DMS79 (cell line): Measurements from ENCODE around the gene TTC9B.
"Not testable (repeated sequence)": the region's sequence is repeated elsewhere in the genome, so short reads cannot be mapped to it uniquely, and the experiment has no call there.

ENCODE experiments used
- DNase-seq: peaks from one replicate; lab custom pipeline; 2025; lab: John Stamatoyannopoulos, UW

The TTC9B gene

DNA sequence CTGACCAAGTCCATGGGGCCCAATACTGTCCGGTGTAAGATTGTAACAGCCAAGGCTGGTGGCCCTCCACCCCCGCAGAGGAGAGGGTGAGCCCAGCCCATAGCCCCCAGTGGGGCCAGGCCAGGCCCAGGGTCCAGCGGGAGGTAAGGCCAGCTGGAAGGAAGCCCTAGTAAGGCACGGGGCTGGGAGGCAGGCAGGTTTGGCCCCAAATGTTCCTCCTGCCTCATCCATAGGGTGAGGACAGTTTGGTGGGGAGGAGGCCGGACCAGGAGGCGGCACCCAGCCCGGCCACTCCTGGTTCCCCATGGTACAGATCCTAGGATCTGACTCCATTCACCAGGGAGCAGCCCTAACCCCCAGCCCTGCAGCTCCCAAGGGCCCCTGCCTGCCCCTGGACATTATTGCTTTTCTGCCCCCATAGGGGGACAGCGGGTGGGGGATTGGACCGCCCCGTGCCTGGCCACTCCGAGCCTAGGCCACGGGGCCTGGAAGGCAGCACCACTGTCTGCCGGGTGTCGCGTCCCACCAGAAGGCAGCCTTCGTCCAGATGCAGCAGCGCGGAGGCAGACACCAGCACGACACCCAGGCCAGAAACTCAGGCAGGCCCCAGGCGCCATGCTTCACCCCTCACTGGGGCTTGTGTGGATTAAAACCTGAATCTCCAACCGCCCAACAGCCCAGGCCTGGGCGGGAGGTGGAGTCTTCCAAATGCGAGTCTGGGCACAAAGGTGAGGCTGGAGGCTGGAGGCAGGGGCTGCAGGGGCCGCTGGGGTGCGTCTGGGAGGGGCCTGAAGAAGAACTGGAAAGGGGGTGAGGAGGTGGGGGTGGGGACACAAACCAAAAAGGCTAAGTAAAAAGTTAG lies 15.0 kb upstream of the TTC9B start:
- no peak for DNase-seq

DNA sequence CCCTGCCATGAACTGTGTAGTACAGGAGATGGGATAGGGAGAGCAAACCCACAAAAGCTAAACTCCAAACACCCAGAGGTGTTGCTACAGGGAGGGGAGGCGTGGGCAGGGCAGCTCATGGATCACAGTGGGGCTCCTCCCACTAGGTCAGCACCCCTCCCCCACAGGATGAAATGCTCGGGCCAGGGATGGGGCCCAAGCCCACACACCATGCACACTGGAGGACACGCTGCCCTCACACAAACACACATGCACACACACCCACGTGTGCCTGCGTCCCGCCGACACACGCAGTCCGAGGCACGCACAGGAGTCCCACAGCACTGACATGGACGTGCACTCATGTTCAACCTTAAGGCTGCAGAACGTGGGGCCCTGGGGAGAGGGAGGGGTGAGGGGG lies 14.3 kb upstream of the TTC9B start:
- DNase-seq = no peak

DNA sequence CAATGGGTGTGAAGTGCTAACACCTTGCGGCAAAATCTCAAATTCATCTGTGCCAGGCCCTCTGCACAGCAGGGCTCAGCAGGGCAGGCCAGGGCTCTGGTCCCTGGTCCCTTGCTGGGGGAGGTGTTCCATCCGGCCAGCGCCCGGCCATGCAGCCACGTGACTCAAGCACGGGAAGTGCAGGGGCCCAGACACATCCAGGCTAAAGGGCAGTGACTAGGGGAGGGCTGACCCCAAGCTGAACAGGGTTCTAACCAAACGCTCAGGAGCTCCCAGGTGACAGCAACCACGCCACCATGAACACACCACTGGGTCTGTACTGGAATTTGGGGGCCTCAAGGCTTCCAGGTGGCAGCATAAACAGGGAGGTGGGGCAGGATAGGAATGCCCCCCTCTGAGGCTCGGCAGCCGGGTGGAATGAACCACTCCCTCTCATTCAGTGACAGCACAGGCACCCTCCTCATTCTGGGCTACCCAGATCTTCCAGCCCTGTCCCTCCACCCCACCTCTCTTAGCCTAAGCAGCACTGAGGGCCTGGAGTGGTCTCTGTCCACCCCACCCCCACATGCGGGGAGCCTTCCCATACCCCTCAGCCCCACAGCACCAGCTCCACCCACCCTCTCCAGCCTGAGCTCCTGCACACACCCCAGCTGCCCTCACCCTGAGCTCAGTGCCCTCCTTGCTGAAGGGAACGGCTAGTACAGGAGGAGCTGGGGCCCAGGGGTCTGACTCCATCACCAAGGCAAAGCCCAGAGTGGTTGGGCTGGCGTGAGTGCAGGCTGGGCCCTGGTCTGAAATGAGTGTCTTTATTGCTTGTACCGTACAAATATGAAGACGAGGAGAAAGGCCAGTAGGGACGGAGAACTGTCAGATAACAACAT lies 13.6 kb upstream of the TTC9B start:
- no peak for DNase-seq

GRCh38 chr19:40231057-40231456 lies 12.9 kb upstream of the TTC9B start:
- no peak for DNase-seq

DNA sequence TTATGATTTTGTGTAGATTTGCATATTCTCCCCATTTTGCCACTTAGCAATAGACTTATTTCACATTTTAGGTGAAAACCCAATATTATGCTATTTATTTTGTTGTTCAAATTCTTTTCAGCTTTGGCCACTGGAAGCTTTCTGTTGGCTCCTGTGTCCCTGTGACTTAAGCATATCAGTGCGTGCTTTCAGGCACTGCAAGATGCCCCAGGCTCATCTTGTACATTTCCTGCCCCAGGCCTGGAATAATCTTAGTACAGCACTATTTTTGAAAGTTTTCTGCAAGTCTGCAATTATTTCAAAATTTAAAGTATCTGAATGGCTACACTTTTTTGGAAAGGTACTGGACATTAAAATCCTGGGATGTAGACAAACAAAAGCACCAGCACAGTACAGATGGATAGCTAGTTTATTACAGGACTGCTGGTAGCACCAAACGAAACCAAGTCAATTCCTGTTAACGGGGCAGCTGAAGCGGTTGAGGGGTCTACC lies 11.8 kb upstream of the TTC9B start:
- no peak for DNase-seq

- no peak for DNase-seq
These were observed 11.3 kb upstream of the TTC9B start for GRCh38 chr19:40229484-40229883.

GRCh38 chr19:40228863-40229262 lies 10.7 kb upstream of the TTC9B start:
- DNase-seq = no peak

DNA sequence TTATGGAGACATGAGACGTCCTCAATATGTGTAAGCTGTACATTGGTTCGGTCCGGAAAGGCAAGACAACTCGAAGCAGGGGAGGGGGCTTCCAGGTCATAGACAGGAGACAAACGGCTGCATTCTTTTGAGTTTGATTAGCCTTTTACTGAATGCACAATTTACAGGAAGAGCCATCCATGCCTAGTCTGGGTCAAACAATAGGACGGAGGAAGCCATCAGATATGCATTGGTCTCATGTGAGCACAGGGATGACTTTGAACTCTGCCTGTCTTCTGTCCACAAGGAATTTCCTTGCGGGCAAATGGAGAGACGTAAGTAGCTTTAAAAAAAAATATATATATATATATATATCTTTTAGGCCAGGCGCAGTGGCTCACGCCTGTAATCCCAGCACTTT lies 10.2 kb upstream of the TTC9B start:
- no peak for DNase-seq

GRCh38 chr19:40225440-40226305 lies 7.5 kb upstream of the TTC9B start:
- DNase-seq = peak; percentile 39

DNA sequence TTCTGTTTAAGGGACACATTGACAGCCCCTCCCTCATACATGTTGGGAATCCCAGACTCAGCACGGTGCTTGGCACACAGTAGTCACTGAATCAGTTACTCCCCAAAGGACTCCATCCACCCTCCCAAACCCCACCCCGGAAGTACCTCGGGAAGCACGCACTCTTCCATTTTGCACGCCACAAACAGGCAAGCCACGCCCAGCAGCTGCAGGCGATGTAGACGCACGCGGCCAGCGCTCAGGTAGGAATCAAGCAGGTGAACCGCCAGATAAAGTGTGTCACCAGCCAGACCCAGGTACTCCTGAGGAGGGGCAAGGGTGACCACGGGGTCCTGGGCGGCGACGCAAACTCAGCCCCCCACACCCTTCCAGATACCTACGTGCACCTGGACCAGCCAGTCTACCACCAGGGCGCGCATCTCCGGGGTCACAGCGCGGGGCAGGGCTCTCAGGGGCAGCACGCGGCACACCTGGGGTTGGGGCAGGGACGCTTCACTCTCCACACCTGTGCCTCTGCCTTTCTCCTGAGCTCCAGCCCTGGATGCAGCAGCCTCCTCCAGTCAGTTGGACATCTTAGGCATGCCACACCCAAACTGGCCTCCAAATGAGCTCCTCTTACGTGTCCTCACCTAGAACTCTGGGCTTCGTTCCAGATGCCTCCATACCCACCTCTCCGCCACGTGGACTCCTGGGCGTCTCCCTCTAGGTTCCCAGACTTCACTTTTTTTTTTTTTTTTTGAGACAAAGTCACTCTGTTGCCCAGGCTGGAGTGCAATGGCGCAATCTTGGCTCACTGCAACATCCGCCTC lies 6.4 kb upstream of the TTC9B start:
- no peak for DNase-seq

GRCh38 chr19:40223135-40223822 lies 5.1 kb upstream of the TTC9B start:
- no peak for DNase-seq

GRCh38 chr19:40221858-40222619 lies 3.9 kb upstream of the TTC9B start:
- peak; percentile 40 for DNase-seq

- no peak for DNase-seq
These were observed 2.5 kb upstream of the TTC9B start for GRCh38 chr19:40220674-40221073.

DNA sequence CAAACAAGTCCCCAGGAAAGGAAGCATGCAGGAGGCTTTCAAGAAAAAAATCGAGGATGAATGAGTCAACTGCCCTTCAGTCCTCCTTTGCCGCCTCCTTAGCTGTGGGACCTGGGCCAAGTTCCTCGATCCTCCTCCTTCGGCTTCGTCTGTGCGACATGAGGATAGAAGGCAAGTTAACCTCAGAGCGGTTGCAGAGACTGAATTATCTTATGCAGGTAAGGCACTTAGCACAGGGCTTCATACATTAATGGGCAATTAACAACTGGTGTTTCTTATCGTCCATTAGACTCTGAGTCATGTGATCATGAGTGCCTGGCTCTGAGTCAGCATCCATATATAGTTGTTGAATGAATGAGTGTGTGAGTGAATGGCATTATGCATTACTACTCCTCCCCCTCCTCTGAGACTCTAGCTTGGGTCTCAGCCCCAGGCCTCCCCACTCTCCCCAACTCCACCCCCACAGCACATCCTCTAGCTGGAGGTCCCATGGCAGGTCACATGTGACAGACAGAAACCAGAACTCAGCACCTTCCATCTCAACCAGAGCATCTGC lies 1.6 kb upstream of the TTC9B start:
- peak; percentile 93 for DNase-seq

GRCh38 chr19:40219029-40219428 lies 845 bp upstream of the TTC9B start:
- not testable (repeated sequence) for DNase-seq

GRCh38 chr19:40217027-40217810 lies 965 bp downstream of the TTC9B start:
- peak; percentile 87 for DNase-seq

DNA sequence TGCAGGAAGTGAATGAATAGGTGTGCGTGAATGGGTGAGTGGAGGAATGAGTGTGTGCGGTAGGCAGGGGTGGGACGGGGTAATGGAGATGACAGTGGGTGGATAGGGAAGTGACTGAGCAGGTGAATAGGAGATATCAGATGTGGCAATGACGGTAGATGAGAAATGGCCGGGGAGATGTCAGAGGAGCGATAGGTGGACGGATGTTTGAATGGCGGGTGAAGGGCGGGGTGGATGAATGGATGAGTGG lies 1.5 kb downstream of the TTC9B start:
- DNase-seq = no peak

GRCh38 chr19:40216013-40216776 lies 2.0 kb downstream of the TTC9B start:
- DNase-seq = peak; percentile 32
